HG03442 (cell line): ENCODE data around the gene NELL2.
"Not testable (repeated sequence)": the region's sequence is repeated elsewhere in the genome, so short reads cannot be mapped to it uniquely, and the experiment has no call there.

ENCODE experiments used
- ATAC-seq: cut with Tn5 transposase; IDR thresholded peaks from one replicate; pipeline ENCODE4 v1.9.1; 2021; ENCODE audit warnings: mild to moderate bottlenecking, moderate library complexity; ENCODE audit not compliant: unreplicated experiment

NELL2 gene

GRCh38 chr12:44875954-44876543 lies at the start of gene NELL2:
NELL2 (minus strand) TSS chr12:44876315; CDS start chr12:44875869, 446 bp downstream.
- ATAC-seq: peak; percentile 57

GRCh38 chr12:44921736-44922135 lies 45.6 kb upstream of the NELL2 start:
- ATAC-seq: no peak

- no peak for ATAC-seq
Measured at GRCh38 chr12:44917141-44917540, 41.0 kb upstream of the NELL2 start.

GRCh38 chr12:44915958-44916357 lies 39.8 kb upstream of the NELL2 start:
- no peak for ATAC-seq

GRCh38 chr12:44904321-44904720 lies 28.2 kb upstream of the NELL2 start:
- ATAC-seq: no peak

GRCh38 chr12:44898108-44898507 lies 22.0 kb upstream of the NELL2 start:
- ATAC-seq: not testable (repeated sequence)

- ATAC-seq: no peak
Measured at GRCh38 chr12:44889926-44890325, 13.8 kb upstream of the NELL2 start.

GRCh38 chr12:44889162-44889561 lies 13.0 kb upstream of the NELL2 start:
- ATAC-seq: no peak

- ATAC-seq: no peak
Measured at GRCh38 chr12:44885902-44886301, 9.8 kb upstream of the NELL2 start.

- ATAC-seq: no peak
Measured at GRCh38 chr12:44881197-44881596, 5.1 kb upstream of the NELL2 start.

GRCh38 chr12:44876544-44877410 lies 662 bp upstream of the NELL2 start:
- peak; percentile 48 for ATAC-seq

GRCh38 chr12:44875417-44875953 lies 630 bp downstream of the NELL2 start:
- ATAC-seq: peak; percentile 7

- no peak for ATAC-seq
Measured at GRCh38 chr12:44874981-44875416, 1.1 kb downstream of the NELL2 start.

GRCh38 chr12:44873898-44874297 lies 2.2 kb downstream of the NELL2 start:
- ATAC-seq: no peak

GRCh38 chr12:44869503-44869902 lies 6.6 kb downstream of the NELL2 start:
- ATAC-seq: no peak

- ATAC-seq: no peak
Measured at GRCh38 chr12:44863867-44864266, 12.2 kb downstream of the NELL2 start.

GRCh38 chr12:44859998-44860689 lies 16.0 kb downstream of the NELL2 start:
- ATAC-seq: no peak

GRCh38 chr12:44858226-44858855 lies 17.8 kb downstream of the NELL2 start:
- ATAC-seq: no peak

- ATAC-seq: no peak
Measured at GRCh38 chr12:44852483-44852882, 23.6 kb downstream of the NELL2 start.

GRCh38 chr12:44851586-44851985 lies 24.5 kb downstream of the NELL2 start:
- no peak for ATAC-seq

- peak; percentile 54 for ATAC-seq
Measured at GRCh38 chr12:44848703-44849085, 27.4 kb downstream of the NELL2 start.
